WTC11 (cell line): ENCODE measurements around the gene AKT3.

Source experiments
- ZSCAN18 ChIP-seq: fragments of 250-450 bp; sonication (Bioruptor Pico); IDR thresholded peaks from 2 replicates; pipeline ENCODE4 v2.1.2; 2022; ENCODE audit warnings: mild to moderate bottlenecking, moderate library complexity
- TF ChIP-seq, protein P1 (sequence below): fragments of 200-600 bp; IDR thresholded peaks from 2 replicates; pipeline ENCODE4 v1.8.0; 2022; ENCODE audit warnings: antibody characterized with exemption
- TF ChIP-seq, protein P2 (sequence below): sonication (generic); formaldehyde crosslinking; IDR thresholded peaks from 2 replicates; pipeline ENCODE4 v1.8.0; 2022; ENCODE audit warnings: mild to moderate bottlenecking, missing genetic modification reagents
- TF ChIP-seq, protein P3 (sequence below): sonication (generic); formaldehyde crosslinking; IDR thresholded peaks from 2 replicates; pipeline ENCODE4 v1.8.1; 2023; ENCODE audit warnings: mild to moderate bottlenecking, moderate library complexity, missing genetic modification reagents

- TF ChIP-seq, protein P1, sequence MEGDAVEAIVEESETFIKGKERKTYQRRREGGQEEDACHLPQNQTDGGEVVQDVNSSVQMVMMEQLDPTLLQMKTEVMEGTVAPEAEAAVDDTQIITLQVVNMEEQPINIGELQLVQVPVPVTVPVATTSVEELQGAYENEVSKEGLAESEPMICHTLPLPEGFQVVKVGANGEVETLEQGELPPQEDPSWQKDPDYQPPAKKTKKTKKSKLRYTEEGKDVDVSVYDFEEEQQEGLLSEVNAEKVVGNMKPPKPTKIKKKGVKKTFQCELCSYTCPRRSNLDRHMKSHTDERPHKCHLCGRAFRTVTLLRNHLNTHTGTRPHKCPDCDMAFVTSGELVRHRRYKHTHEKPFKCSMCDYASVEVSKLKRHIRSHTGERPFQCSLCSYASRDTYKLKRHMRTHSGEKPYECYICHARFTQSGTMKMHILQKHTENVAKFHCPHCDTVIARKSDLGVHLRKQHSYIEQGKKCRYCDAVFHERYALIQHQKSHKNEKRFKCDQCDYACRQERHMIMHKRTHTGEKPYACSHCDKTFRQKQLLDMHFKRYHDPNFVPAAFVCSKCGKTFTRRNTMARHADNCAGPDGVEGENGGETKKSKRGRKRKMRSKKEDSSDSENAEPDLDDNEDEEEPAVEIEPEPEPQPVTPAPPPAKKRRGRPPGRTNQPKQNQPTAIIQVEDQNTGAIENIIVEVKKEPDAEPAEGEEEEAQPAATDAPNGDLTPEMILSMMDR = no peak
- TF ChIP-seq, protein P2, sequence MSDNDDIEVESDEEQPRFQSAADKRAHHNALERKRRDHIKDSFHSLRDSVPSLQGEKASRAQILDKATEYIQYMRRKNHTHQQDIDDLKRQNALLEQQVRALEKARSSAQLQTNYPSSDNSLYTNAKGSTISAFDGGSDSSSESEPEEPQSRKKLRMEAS (CRISPR knock-in tag) = no peak
- no peak for TF ChIP-seq ZSCAN18 (CRISPR knock-in tag)
- TF ChIP-seq, protein P3, sequence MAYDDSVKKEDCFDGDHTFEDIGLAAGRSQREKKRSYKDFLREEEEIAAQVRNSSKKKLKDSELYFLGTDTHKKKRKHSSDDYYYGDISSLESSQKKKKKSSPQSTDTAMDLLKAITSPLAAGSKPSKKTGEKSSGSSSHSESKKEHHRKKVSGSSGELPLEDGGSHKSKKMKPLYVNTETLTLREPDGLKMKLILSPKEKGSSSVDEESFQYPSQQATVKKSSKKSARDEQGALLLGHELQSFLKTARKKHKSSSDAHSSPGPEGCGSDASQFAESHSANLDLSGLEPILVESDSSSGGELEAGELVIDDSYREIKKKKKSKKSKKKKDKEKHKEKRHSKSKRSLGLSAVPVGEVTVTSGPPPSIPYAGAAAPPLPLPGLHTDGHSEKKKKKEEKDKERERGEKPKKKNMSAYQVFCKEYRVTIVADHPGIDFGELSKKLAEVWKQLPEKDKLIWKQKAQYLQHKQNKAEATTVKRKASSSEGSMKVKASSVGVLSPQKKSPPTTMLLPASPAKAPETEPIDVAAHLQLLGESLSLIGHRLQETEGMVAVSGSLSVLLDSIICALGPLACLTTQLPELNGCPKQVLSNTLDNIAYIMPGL (CRISPR knock-in tag) = no peak
Measured at GRCh38 chr1:243554686-243555085, 295.4 kb downstream of the AKT3 start.
